Measurements from ENCODE around the gene ENO2. TPM values are rescaled to one million over a fixed set of nuclear protein-coding genes. Genes with fewer than 3 reads are reported as not detected.

Gene ENO2
- total RNA-seq, 1 experiment from 2014 or later = 166 TPM

DNA sequence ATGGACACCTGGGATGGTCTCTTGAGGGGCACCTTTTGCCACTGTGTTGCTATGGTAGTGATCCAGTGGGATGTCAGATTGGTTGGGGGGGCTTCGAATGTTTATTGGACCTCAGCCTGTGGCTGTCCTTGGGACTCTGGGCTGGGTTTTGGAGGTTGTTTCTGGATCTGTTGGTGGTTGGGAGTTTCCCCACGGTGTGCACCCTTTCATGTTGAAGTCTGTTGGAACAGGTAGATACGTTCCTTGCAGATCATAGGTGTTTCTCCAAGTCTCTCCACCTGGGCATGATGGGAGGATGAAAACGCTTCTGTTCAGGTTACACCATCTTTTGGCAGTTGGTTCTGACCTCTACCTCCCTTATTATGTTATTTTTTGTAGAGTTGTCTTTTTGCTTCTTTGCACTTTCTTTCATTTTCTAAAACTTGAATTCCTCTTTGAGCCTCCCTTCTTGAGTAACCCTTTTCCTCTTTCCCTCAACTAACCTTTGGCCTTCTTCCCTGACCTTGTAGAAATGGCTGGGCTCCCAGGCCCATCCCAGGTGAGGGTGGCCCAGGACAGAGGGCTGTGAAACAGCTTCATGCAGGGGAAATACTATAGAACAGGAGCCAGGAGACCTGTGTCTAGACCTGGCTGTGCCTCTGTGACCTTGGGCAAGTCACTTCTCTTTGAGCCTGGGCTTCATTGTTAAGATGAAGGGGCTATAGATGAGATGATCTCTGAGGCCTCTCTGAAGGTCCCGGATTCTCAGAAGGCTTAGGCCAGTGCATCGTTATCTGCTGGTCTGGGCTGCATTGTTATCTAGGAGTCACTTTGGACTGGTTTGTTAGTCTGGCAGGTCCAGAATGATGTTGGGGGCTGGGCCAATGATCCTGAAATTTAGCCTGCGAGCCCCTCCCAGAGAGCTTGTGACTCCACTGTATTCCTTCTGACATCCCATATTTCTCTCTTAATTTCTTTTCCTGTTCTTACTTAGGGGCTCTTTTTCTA is 15.4 kb downstream of the ENO2 start:
- H3K4me1 Mint-ChIP-seq = peaks cover 48 to 53% of the 10 kb centered on the region in 2 experiments
- Histone ChIP-seq H3K4me2 (ENCODE audit: insufficient read depth, insufficient read length, low read length) (peak overlapping the region; percentile 74), H3K27me3 (ENCODE audit: insufficient read depth, low read length) (no peaks in the 10 kb centered on the region), H4K91ac (ENCODE audit: insufficient read length, low read depth, low read length) (no peak overlapping the region), H2BK20ac (ENCODE audit: low read depth, low read length, poor library complexity, severe bottlenecking) (no peak overlapping the region), H3K9me3 (ENCODE audit: control insufficient read depth, low read depth, low read length) (no peaks in the 10 kb centered on the region), H2BK120ac (ENCODE audit: low read depth, low read length, poor library complexity, severe bottlenecking) (no peak overlapping the region), H4K5ac (ENCODE audit: insufficient read length, low read depth, low read length) (no peak overlapping the region), H3K9ac (ENCODE audit: extremely low read depth, insufficient read length, low read length) (peak overlapping the region; percentile 60), H2AFZ (ENCODE audit: low read length) (no peak overlapping the region), H2BK12ac (ENCODE audit: insufficient read length, low read depth, low read length) (no peak overlapping the region), H3K79me2 (ENCODE audit: insufficient read depth, low read length) (peaks cover 24% of the 10 kb centered on the region; the same call in 1 of the 2 replicates), H3T11ph (ENCODE audit: low read length) (no peak overlapping the region), H3K79me1 (ENCODE audit: insufficient read depth, low read depth, low read length, poor library complexity, severe bottlenecking) (no peaks in the 10 kb centered on the region), H2AK5ac (ENCODE audit: insufficient read length, low read length) (no peak overlapping the region), H3K4me1 (ENCODE audit: insufficient read depth, low read length) (no peaks in the 10 kb centered on the region; the same call in 1 of the 2 replicates), H4K8ac (replicated peaks; ENCODE audit: insufficient read length, low read depth, low read length) (no peak overlapping the region), H4K20me1 (ENCODE audit: control insufficient read depth, insufficient read depth, insufficient read length) (no peaks in the 10 kb centered on the region), H3K4ac (ENCODE audit: low read depth, low read length) (no peak overlapping the region), H3K27ac (ENCODE audit: insufficient read length, low read depth, low read length) (no peak overlapping the region), H3K23ac (ENCODE audit: insufficient read length, low read depth, low read length) (no peak overlapping the region), H3K56ac (ENCODE audit: insufficient read length, low read depth, low read length) (no peak overlapping the region), H2BK5ac (ENCODE audit: insufficient read length, low read length) (no peak overlapping the region), H3K14ac (ENCODE audit: insufficient read depth, low read length) (no peak overlapping the region), H3K18ac (ENCODE audit: insufficient read length, low read depth, low read length) (no peak overlapping the region), H3K23me2 (ENCODE audit: insufficient read length, low read depth, low read length, poor library complexity, severe bottlenecking) (peaks cover 30% of the 10 kb centered on the region), H2BK15ac (ENCODE audit: low read depth, low read length) (no peak overlapping the region)
- no CpG with 5 or more reads among the region's 7 CpGs for WGBS (ENCODE audit: extremely low coverage, insufficient read length, low lambda C conversion rate)
- peaks cover 15 to 46% (median 26%) of the 10 kb centered on the region in 3 experiments; a peak in 6 of 7 replicates for H3K36me3 Mint-ChIP-seq (ENCODE audit: insufficient read depth in 1 of 3, low read depth in 3 of 3)
- DNase-seq = no peak
- H3K27me3 Mint-ChIP-seq (ENCODE audit: low read depth) = peaks cover 1% of the 10 kb centered on the region; the same call in 1 of the 2 replicates
- peak overlapping the region in 2 of 3 experiments; percentile 39 to 87; a peak in 4 of 7 replicates for H3K27ac Mint-ChIP-seq
- peak overlapping the region; percentile 96 to 98 for H3K4me3 Mint-ChIP-seq
- TF ChIP-seq, protein P1, sequence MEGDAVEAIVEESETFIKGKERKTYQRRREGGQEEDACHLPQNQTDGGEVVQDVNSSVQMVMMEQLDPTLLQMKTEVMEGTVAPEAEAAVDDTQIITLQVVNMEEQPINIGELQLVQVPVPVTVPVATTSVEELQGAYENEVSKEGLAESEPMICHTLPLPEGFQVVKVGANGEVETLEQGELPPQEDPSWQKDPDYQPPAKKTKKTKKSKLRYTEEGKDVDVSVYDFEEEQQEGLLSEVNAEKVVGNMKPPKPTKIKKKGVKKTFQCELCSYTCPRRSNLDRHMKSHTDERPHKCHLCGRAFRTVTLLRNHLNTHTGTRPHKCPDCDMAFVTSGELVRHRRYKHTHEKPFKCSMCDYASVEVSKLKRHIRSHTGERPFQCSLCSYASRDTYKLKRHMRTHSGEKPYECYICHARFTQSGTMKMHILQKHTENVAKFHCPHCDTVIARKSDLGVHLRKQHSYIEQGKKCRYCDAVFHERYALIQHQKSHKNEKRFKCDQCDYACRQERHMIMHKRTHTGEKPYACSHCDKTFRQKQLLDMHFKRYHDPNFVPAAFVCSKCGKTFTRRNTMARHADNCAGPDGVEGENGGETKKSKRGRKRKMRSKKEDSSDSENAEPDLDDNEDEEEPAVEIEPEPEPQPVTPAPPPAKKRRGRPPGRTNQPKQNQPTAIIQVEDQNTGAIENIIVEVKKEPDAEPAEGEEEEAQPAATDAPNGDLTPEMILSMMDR (conservative IDR thresholded peaks at IDR 0.05) = no peak
- H3K9me3 Mint-ChIP-seq = peaks cover 0 to 2% of the 10 kb centered on the region in 2 experiments; a peak in 1 of 5 replicates

Data from H9 (cell line).